Brain microvascular endothelial cell (primary cell): ENCODE results near the gene H2AZ2.
A peak's percentile ranks its signal among the peaks of the same experiment; 100 is the strongest.

ENCODE experiments used
- DNase-seq: peaks from one replicate; pipeline ENCODE4 v3.0.0-alpha.2; 2020
- H3K27ac ChIP-seq: fragments of 250-450 bp; sonication (Bioruptor Pico); 2 replicates; pipeline ENCODE4 v1.5.1; 2020; ENCODE audit warnings: mild to moderate bottlenecking, moderate library complexity
- H3K27me3 ChIP-seq: fragments of 250-450 bp; sonication (Bioruptor Pico); replicated peaks from 2 replicates; pipeline ENCODE4 v1.5.1; 2020; ENCODE audit warnings: mild to moderate bottlenecking
- H3K36me3 ChIP-seq: fragments of 250-450 bp; sonication (Bioruptor Pico); replicated peaks from 2 replicates; pipeline ENCODE4 v1.5.1; 2020; ENCODE audit warnings: mild to moderate bottlenecking
- H3K4me3 ChIP-seq: 2 replicates; pipeline ENCODE4 v1.5.1; 2011; ENCODE audit warnings: low read depth, mild to moderate bottlenecking, control low read depth, low read length, moderate library complexity
- in situ Hi-C: cut with HindIII; loops from 2 replicates; pipeline ENCODE4 v1.10.0; 2017; ENCODE audit warnings: low sequenced_read_pairs, low pct_ligation_motif_present
- TF ChIP-seq, protein P1 (sequence below): IDR thresholded peaks from 2 replicates; pipeline ENCODE4 v1.5.1; 2011; ENCODE audit warnings: low read depth, mild to moderate bottlenecking, moderate library complexity, low read length, control low read depth, inconsistent platforms; ENCODE audit errors: missing control alignments

H2AZ2 gene

DNA sequence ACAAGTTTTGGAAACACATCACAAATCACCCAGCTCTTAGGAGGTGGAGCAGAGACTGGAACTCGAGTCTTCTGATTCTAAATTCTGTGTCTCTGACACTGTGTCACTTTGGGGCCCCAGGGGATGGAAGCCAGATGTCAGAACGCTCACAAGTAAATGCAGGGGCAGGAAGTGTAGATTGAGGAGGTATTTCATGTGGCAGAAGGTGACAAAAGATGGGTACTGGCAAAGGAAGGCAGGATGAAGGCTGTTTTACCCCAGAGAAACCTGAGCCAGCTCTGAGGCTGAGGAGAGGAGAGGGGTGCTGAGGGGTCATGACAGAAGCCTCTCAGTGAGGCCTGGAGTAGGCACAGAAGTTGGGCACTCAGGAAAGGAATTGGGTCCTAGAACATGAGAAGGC is 43.5 kb upstream of the H2AZ2 start:
- H3K36me3 ChIP-seq, result no peaks in the 10 kb centered on the region
- in situ Hi-C loops, result no loop called here
- DNase-seq, result no peak
- no peak overlapping the region for H3K4me3 ChIP-seq
- H3K27ac ChIP-seq, result no peak overlapping the region
- no peaks in the 10 kb centered on the region for H3K27me3 ChIP-seq
- TF ChIP-seq, protein P1, sequence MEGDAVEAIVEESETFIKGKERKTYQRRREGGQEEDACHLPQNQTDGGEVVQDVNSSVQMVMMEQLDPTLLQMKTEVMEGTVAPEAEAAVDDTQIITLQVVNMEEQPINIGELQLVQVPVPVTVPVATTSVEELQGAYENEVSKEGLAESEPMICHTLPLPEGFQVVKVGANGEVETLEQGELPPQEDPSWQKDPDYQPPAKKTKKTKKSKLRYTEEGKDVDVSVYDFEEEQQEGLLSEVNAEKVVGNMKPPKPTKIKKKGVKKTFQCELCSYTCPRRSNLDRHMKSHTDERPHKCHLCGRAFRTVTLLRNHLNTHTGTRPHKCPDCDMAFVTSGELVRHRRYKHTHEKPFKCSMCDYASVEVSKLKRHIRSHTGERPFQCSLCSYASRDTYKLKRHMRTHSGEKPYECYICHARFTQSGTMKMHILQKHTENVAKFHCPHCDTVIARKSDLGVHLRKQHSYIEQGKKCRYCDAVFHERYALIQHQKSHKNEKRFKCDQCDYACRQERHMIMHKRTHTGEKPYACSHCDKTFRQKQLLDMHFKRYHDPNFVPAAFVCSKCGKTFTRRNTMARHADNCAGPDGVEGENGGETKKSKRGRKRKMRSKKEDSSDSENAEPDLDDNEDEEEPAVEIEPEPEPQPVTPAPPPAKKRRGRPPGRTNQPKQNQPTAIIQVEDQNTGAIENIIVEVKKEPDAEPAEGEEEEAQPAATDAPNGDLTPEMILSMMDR, result no peak

DNA sequence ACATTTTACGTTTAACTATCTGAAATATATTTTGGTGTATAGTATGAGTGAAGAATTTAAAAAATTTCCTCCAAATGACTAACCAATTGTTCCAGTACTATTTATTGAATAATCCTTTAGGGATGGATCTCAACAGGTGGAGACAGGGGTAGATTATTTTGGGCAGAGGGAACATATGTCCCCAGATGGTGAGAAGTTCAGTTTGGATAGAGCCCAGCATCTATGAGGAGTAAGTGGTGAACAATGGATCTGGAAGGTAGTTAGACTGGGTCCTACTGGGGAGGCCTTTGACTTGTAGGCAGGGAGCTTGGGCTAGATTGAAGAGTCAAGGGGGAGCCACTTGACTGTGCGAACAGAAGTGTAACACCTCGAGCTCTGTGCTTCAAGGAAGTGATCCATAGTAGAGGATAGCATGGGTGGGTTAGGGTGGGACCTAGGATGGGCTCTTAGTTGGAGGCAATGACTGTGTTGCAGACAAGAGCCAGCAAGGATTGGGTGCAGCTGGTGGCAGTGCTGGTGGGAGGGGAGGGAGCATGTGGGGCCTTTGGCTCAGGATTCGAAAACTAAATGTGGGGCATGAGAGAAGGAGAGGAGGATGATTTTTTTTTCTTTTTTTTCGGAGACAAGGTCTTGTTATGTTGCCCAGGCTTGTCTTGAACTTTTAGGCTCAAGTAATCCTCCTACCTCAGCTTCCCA is 41.3 kb upstream of the H2AZ2 start:
- no peak for DNase-seq
- in situ Hi-C loops, result no loop called here
- TF ChIP-seq, protein P1, result no peak
- H3K36me3 ChIP-seq, result peaks cover 4% of the 10 kb centered on the region
- H3K27me3 ChIP-seq, result no peaks in the 10 kb centered on the region
- no peak overlapping the region for H3K27ac ChIP-seq
- H3K4me3 ChIP-seq, result no peak overlapping the region

DNA sequence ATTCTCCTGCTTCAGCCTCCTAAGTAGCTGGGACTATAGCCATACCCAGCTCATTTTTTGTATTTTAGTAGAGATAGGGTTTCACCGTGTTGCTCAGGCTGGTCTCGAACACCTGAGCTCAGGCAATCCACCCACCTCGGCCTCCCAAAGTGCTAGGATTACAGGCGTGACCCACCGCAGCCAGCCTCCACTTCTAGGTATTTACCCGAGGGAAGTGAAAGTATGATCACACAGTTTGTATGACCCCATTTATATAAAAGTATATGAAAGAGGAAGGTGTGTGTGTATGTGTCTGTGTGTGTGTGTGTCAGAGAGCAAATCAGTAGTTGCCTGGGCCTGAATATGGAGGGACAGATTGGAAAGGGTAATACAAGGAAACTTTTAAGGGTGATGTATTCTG is 39.4 kb upstream of the H2AZ2 start:
- no peak for DNase-seq
- Histone ChIP-seq H3K36me3 (peaks cover 4% of the 10 kb centered on the region), H3K27me3 (no peaks in the 10 kb centered on the region), H3K27ac (no peak overlapping the region), H3K4me3 (no peak overlapping the region)
- in situ Hi-C loops, result no loop called here
- TF ChIP-seq, protein P1, result no peak

DNA sequence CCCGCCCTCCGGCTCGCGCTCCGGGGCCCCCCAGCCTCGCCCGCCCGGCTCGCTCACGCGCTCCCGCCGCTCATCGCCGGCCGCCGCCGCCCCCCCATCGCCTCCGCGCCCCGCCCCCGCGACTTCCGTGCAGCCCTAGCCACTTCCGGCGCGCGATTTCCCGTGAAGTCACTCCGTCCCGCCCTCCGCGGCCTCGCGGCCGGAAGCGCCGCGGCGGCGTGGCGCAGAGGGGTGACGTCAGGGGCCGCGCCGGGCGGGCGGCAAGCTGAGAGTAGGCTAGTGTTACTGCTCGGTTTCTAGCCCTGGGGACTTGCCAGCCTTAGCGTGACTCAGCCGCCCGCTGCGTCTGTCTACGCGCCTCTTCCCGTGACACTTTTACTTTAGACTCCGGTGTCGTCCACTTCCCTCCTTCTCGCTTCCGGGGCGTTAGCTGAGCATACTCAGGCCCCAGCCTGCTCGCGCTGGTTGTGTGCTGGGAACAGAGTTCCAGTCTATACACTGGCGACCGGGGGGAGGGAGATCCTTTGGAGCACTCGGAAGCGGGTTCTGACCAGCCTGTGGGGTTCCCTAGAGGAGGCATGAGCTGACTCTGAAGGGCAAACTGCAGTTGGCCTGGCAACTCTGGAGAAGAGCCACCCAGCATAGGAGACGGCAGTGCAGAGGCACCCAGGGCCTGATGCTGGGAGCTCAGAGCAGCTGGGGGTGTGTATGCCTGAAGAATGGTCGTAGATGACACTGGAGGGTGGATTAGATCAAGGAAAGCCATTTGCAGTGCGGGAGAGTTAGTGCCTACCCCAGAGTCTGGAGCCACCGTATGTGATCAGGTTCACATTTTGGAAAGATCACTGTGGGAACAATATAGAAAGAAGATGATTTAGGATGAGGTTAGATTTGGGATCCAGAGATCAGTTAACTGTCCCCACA is 37.8 kb upstream of the H2AZ2 start, which contains the start of gene PURB:
PURB (minus strand) TSS at position 137 of the 924 bp plus-strand sequence. CDS start 182 bp downstream, outside the sequence.
- Histone ChIP-seq H3K27ac (peak within 1 kb of the TSS; percentile 97), H3K36me3 (peaks cover 4% of the 10 kb centered on the region), H3K4me3 (peak within 1 kb of the TSS; percentile 84), H3K27me3 (no peaks in the 10 kb centered on the region)
- in situ Hi-C loops, result no loop called here
- TF ChIP-seq, protein P1, result no peak
- peak; percentile 97 for DNase-seq

DNA sequence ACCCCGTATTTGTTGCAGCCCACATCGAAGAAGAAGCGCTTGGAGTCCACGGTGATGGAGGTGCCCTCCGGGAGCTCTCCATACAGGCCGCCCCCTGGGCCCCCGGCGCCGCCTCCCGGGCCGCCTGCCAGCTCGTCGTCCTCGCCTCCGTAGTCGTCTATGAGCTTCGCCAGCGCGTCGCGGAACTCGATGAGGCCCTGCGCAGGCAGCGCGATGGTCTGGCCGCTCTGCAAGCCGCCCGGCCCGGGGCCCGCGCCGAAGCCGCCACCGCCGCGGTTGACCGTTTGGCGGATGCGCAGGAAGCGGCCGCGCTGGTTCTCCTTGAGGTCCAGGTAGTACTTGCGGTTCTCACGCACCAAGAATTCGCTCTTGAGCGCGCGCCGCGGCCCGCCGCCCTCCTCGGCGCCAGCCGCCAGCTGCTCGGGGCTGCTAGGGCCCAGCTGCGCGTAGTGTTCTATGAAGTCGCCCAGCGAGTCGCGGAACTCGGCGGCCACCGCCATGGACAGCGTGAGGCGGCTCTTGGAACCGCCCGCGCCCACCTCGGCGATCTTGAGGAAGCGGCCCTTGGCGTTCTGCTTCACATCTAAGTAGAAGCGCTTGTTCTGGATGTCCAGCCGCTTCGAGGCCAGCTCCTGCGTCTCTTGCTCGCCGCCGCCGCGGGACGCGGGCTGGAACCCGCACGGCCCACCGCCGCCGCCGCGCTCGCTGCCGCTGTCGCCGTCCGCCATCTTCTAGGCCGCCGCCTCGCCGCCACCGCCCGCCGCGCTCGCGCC is 36.9 kb upstream of the H2AZ2 start:
- H3K4me3 ChIP-seq, result peak overlapping the region; percentile 78
- peak overlapping the region; percentile 97 for H3K27ac ChIP-seq
- H3K27me3 ChIP-seq, result no peaks in the 10 kb centered on the region
- in situ Hi-C loops, result no loop called here
- peaks cover 6% of the 10 kb centered on the region for H3K36me3 ChIP-seq
- peak; percentile 48 for DNase-seq
- TF ChIP-seq, protein P1, result no peak
